ENCODE measurements around the gene SVIL.

DNA sequence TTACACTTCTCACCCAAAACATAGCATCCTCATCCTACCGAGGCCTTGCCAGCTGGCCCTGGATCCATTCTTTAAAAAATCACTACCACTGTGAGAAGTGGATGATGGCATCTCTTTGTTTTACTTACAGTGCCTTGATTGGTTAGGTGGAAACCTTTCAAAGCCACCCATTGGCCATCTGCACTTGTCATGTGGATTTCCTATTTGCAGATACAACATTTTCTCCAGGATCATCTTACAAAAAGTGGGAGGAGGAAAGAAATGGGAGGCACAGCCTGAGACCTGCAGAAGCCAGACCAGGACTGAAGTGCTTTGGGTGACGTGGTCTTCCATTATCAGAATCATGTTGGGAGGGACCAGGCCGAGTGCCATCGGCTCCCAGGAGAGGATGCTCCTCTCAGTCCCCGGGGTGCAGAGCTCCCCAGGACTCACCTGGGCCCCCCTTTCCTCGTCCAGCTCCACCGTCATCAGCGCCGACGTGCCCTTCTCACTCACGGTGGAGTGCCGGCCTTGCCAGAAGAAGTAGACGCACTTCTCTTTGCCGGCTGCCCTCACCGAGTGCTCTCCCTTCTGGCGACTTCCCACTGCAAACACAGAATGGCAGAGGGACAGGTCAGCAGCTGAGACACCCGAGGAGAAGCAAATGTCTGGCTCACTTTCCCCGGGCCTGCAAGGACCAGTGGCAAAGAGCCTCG is 161.2 kb downstream of the SVIL start:
- TF ChIP-seq, protein P1, sequence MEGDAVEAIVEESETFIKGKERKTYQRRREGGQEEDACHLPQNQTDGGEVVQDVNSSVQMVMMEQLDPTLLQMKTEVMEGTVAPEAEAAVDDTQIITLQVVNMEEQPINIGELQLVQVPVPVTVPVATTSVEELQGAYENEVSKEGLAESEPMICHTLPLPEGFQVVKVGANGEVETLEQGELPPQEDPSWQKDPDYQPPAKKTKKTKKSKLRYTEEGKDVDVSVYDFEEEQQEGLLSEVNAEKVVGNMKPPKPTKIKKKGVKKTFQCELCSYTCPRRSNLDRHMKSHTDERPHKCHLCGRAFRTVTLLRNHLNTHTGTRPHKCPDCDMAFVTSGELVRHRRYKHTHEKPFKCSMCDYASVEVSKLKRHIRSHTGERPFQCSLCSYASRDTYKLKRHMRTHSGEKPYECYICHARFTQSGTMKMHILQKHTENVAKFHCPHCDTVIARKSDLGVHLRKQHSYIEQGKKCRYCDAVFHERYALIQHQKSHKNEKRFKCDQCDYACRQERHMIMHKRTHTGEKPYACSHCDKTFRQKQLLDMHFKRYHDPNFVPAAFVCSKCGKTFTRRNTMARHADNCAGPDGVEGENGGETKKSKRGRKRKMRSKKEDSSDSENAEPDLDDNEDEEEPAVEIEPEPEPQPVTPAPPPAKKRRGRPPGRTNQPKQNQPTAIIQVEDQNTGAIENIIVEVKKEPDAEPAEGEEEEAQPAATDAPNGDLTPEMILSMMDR (optimal IDR thresholded peaks at IDR 0.05 in 1 of 3, IDR thresholded peaks at IDR 0.05 in 1 of 3, conservative IDR thresholded peaks at IDR 0.05 in 1 of 3; ENCODE audit: extremely low read depth in 1 of 3, insufficient read depth in 2 of 3, low read length in 3 of 3), result no peak
- TF ChIP-seq EZH2 (IDR thresholded peaks at IDR 0.05; ENCODE audit: low read length), result no peak

Data from keratinocyte (primary cell).